Measurements from ENCODE around the gene SH3PXD2A.

GRCh38 chr10:103717341-103718246, 137.8 kb downstream of the SH3PXD2A start:
- no peak for TF ChIP-seq CTCF (conservative IDR thresholded peaks at IDR 0.05; ENCODE audit: low read depth, low read length)
- no peak for TF ChIP-seq USF2 (IDR thresholded peaks at IDR 0.05; ENCODE audit: low read depth, low read length)
- no peak for TF ChIP-seq CEBPB (IDR thresholded peaks at IDR 0.05; ENCODE audit: low read depth, low read length)
